Right lobe of liver (tissue), 6 donors: ENCODE measurements around the gene SDR9C7. TPM values are rescaled to one million over a fixed set of nuclear protein-coding genes. Genes with fewer than 3 reads are reported as not detected.
"Not testable (repeated sequence)": the region's sequence is repeated elsewhere in the genome, so short reads cannot be mapped to it uniquely, and the experiment has no call there.

ENCODE experiments used
- ATAC-seq, 4 donors: fragments of 200-7000 bp; cut with Tn5 transposase; one replicate each; pipeline ENCODE4 v1.9.1; 2020; ENCODE audit warnings: mild to moderate bottlenecking in 4 of 4, moderate library complexity in 4 of 4
- DNase-seq, 3 donors: peaks; one replicate each; pipeline ENCODE4 v3.0.0-alpha.2; 2020
- H3K27ac ChIP-seq, 3 donors: fragments of 200-600 bp; one replicate each; pipeline ENCODE4 v1.8.0; 2022
- H3K27me3 ChIP-seq, 2 donors: fragments of 200-600 bp; one replicate each; pipeline ENCODE4 v1.8.0; 2022
- H3K36me3 ChIP-seq, 4 donors: fragments of 200-600 bp; sonication (generic) in 1 of 4; one replicate each; pipeline versions ENCODE4 v1.5.1 to v1.8.0; 2017 to 2022; ENCODE audit warnings: control low read depth in 1 of 4
- H3K4me1 ChIP-seq, 4 donors: fragments of 200-600 bp; sonication (generic) in 1 of 4; one replicate each; pipeline versions ENCODE4 v1.5.1 to v1.8.0; 2017 to 2022; ENCODE audit warnings: control low read depth in 1 of 4
- H3K4me3 ChIP-seq, 3 donors: fragments of 200-600 bp; one replicate each; pipeline ENCODE4 v1.8.0; 2022
- H3K9me3 ChIP-seq, 4 donors: fragments of 200-600 bp; sonication (generic) in 1 of 4; one replicate each; pipeline versions ENCODE4 v1.5.1 to v1.8.0; 2017 to 2022; ENCODE audit warnings: control low read depth in 1 of 4
- CTCF ChIP-seq, 4 donors: fragments of 200-600 bp in 3 of 4; fragments of 450-650 bp in 1 of 4; IDR thresholded peaks; one replicate each; pipeline versions ENCODE4 v1.5.1 to v1.8.0; 2016 to 2022; ENCODE audit warnings: antibody characterized with exemption in 4 of 4, mild to moderate bottlenecking in 2 of 4
- POLR2A ChIP-seq: fragments of 450-650 bp; IDR thresholded peaks from one replicate; pipeline ENCODE4 v1.6.1; 2017; ENCODE audit warnings: antibody characterized with exemption, mild to moderate bottlenecking
- WGBS: methylation state at CpG from one replicate; pipeline ENCODE4 v1.1.6; 2018; ENCODE audit warnings: low coverage, low lambda C conversion rate; ENCODE audit not compliant: insufficient coverage; ENCODE audit errors: missing lambda C conversion rate; 5-methylcytosine and 5-hydroxymethylcytosine counted together
- intact Hi-C, 2 donors: fragments of 100-400 bp; cut with DNase I; formaldehyde crosslinking; loops; one replicate each; pipeline versions ENCODE4 v1.11.2 to v1.14.1; 2022
- total RNA-seq, 6 experiments: library from RNA; depleted of rRNA in 2 of 6; stranded (reverse); fragments of >200 nt in 2 of 6; fragmentation: NEBNext Ultra II Directional in 3 of 6; extraction: Animal tissue kit (Norgen Biotek cat#: 25700) in 3 of 6; gene quantifications; one replicate each; pipeline versions ENCODE4 v1.1.0 to v1.2.4, GENCODE V29; 2016 to 2023
- donor health status: DM: no; HTN: yes; CAD: no.
- donor health status: DM: no; HTN: no; CAD: no.
- donor health status: DM: no; HTN: no; CAD: no.
- donor health status: DM: no; HTN: yes; CAD: no.
- donor health status: DM: no; HTN: yes; CAD: no.

SDR9C7 gene
- total RNA-seq, 6 experiments from 2014 or later: not detected

GRCh38 chr12:56905852-56906251, 28.4 kb downstream of the SDR9C7 start:
- Histone ChIP-seq H3K27ac (no peak overlapping the region), H3K4me3 (no peak overlapping the region), H3K27me3 (no peaks in the 10 kb centered on the region), H3K9me3 (peaks cover 0 to 6% (median 0%) of the 10 kb centered on the region in 4 donors), H3K36me3 (no peaks in the 10 kb centered on the region), H3K4me1 (peaks cover 0 to 6% (median 0%) of the 10 kb centered on the region in 4 donors)
- TF ChIP-seq POLR2A: no peak
- TF ChIP-seq CTCF (IDR thresholded peaks at IDR 0.05): peak in 1 of 4 donors; percentile 23
- DNase-seq (no peak), ATAC-seq (peak; percentile 45 to 80 (median 50))
- intact Hi-C loops: loop anchor here in 1 of 2 donors (10.0 kb wide), 1 partner anchor 49 kb away; the partner anchor contains the start of gene RDH16
- 14% methylated on average over 1 of the region's 1 CpG for WGBS

- Histone ChIP-seq H3K27ac (no peak overlapping the region), H3K9me3 (peaks cover 0 to 4% (median 0%) of the 10 kb centered on the region in 4 donors), H3K4me1 (peaks cover 0 to 23% (median 8%) of the 10 kb centered on the region in 4 donors), H3K36me3 (no peaks in the 10 kb centered on the region), H3K4me3 (no peak overlapping the region), H3K27me3 (no peaks in the 10 kb centered on the region)
- TF ChIP-seq CTCF (IDR thresholded peaks at IDR 0.05) (no peak), POLR2A (no peak)
- ATAC-seq (peak in 3 of 4 donors; percentile 5 to 60 (median 12)), DNase-seq (no peak)
- intact Hi-C loops: loop anchor here in 1 of 2 donors (10.0 kb wide), 1 partner anchor 51 kb away; the partner anchor contains the start of gene RDH16
- 25% methylated on average over 1 of the region's 1 CpG for WGBS
Observed at GRCh38 chr12:56903374-56903773, 30.8 kb downstream of the SDR9C7 start.

- H3K27me3 ChIP-seq, H3K9me3 ChIP-seq, H3K36me3 ChIP-seq, DNase-seq, H3K27ac ChIP-seq, H3K4me3 ChIP-seq, ATAC-seq: not testable (repeated sequence)
- intact Hi-C loops: loop anchor here in 1 of 2 donors (10.0 kb wide), 1 partner anchor 53 kb away; the partner anchor contains the start of gene RDH16
- H3K4me1 ChIP-seq: peaks cover 0 to 39% (median 16%) of the 10 kb centered on the region in 4 donors
Observed at GRCh38 chr12:56901313-56901712, 32.9 kb downstream of the SDR9C7 start.

GRCh38 chr12:56900583-56900982, 33.6 kb downstream of the SDR9C7 start:
- no peak for TF ChIP-seq POLR2A
- no peak for TF ChIP-seq CTCF (IDR thresholded peaks at IDR 0.05)
- intact Hi-C loops: loop anchor here in 1 of 2 donors (10.0 kb wide), 1 partner anchor 54 kb away; the partner anchor contains the start of gene RDH16
- ATAC-seq: no peak

GRCh38 chr12:56898938-56899337, 35.3 kb downstream of the SDR9C7 start:
- H3K4me1 ChIP-seq: peaks cover 0 to 52% (median 23%) of the 10 kb centered on the region in 4 donors
- peak; percentile 8 to 56 (median 33) for ATAC-seq
- TF ChIP-seq CTCF (IDR thresholded peaks at IDR 0.05) (no peak), POLR2A (no peak)
- H3K9me3 ChIP-seq: peaks cover 0 to 4% (median 0%) of the 10 kb centered on the region in 4 donors
- DNase-seq: peak in 1 of 3 donors; percentile 70
- WGBS: 23% methylated on average over 1 of the region's 1 CpG
- H3K4me3 ChIP-seq: no peak overlapping the region
- H3K27me3 ChIP-seq: no peaks in the 10 kb centered on the region
- peak overlapping the region in 2 of 3 donors; percentile 44 to 74 for H3K27ac ChIP-seq
- H3K36me3 ChIP-seq: no peaks in the 10 kb centered on the region
- intact Hi-C loops: no loop called here

More at GRCh38 chr12:56900583-56900982, 33.6 kb downstream of the SDR9C7 start:
- no peaks in the 10 kb centered on the region for H3K36me3 ChIP-seq
- H3K27ac ChIP-seq: no peak overlapping the region
- H3K9me3 ChIP-seq: peaks cover 0 to 4% (median 0%) of the 10 kb centered on the region in 4 donors
- 60% methylated on average over 1 of the region's 5 CpGs for WGBS
- no peaks in the 10 kb centered on the region for H3K27me3 ChIP-seq
- H3K4me3 ChIP-seq: no peak overlapping the region
- peaks cover 0 to 37% (median 17%) of the 10 kb centered on the region in 4 donors for H3K4me1 ChIP-seq
- DNase-seq: no peak
